B cell (primary cell): Measurements from ENCODE around the gene FRMD4A. TPM values are rescaled to one million over a fixed set of nuclear protein-coding genes. Genes with fewer than 3 reads are reported as not detected.

Experiments used
- ATAC-seq: fragments of 200-7000 bp; cut with Tn5 transposase; one replicate; pipeline ENCODE4 v1.10.0; 2021; ENCODE audit warnings: low read depth, mild to moderate bottlenecking, moderate number of reproducible peaks, moderate library complexity
- CTCF ChIA-PET: fragments of 350-600 bp; sonication (Branson Sonifier 250); formaldehyde crosslinking; loops from one replicate; lab custom pipeline; 2021; ENCODE audit warnings: antibody characterized with exemption, inconsistent platforms; lab: Charles Lee
- POLR2A ChIA-PET: fragments of 350-600 bp; sonication (Branson Sonifier 250); formaldehyde crosslinking; loops from one replicate; lab custom pipeline; 2021; ENCODE audit warnings: antibody characterized with exemption; lab: Charles Lee
- DNase-seq: peaks from one replicate; pipeline ENCODE4 v3.0.0; 2013
- H2AFZ ChIP-seq: 2 replicates; pipeline ENCODE4 v1.6.1; 2012; ENCODE audit warnings: mild to moderate bottlenecking, low read depth, low read length; ENCODE audit not compliant: insufficient read depth, poor library complexity, severe bottlenecking
- H3K27ac ChIP-seq, 2 donors: 1 replicate in 1 of 2; 2 replicates in 1 of 2; pipeline ENCODE4 v1.5.1; 2012 to 2013; ENCODE audit warnings: low read length in 2 of 2, mild to moderate bottlenecking in 2 of 2, moderate library complexity in 1 of 2
- H3K27me3 ChIP-seq, 4 experiments: fragments of 200-600 bp in 1 of 4; sonication (generic) in 1 of 4; replicated peaks in 1 of 4; 1 replicate in 2 of 4; 2 replicates in 2 of 4; pipeline versions ENCODE4 v1.6.1 to v1.7.0; 2013 to 2016; ENCODE audit warnings: low read length in 3 of 4, mild to moderate bottlenecking in 2 of 4, mixed read lengths in 1 of 4, moderate library complexity in 1 of 4; ENCODE audit not compliant: insufficient read depth in 4 of 4, control insufficient read depth in 3 of 4; ENCODE audit errors: control extremely low read depth in 1 of 4
- H3K36me3 ChIP-seq, 2 experiments: replicated peaks in 1 of 2; 1 replicate in 1 of 2; 2 replicates in 1 of 2; pipeline versions ENCODE4 v1.6.1 to v1.7.1; 2013; ENCODE audit warnings: low read length in 1 of 2; ENCODE audit not compliant: insufficient read depth in 2 of 2, control insufficient read depth in 1 of 2; ENCODE audit errors: control extremely low read depth in 1 of 2, extremely low read depth in 1 of 2
- H3K4me1 ChIP-seq, 2 donors: fragments of 200-600 bp in 1 of 2; sonication (generic) in 1 of 2; 1 replicate in 1 of 2; 2 replicates in 1 of 2; pipeline versions ENCODE4 v1.5.1 to v1.6.1; 2013 to 2017; ENCODE audit warnings: low read length in 2 of 2; ENCODE audit not compliant: control insufficient read depth in 2 of 2, insufficient read depth in 2 of 2
- H3K4me2 ChIP-seq: replicated peaks from 2 replicates; pipeline ENCODE3; 2012; ENCODE audit warnings: mild to moderate bottlenecking, low read depth, low read length; ENCODE audit not compliant: poor library complexity, severe bottlenecking
- H3K4me3 ChIP-seq, 5 experiments: fragments of 200-600 bp in 1 of 5; sonication (generic) in 1 of 5; 1 replicate in 3 of 5; 2 replicates in 2 of 5; pipeline versions ENCODE4 v1.5.1 to v1.7.0; 2011 to 2016; ENCODE audit warnings: low read length in 4 of 5, mild to moderate bottlenecking in 4 of 5, low read depth in 2 of 5, control low read depth in 1 of 5, moderate library complexity in 1 of 5; ENCODE audit not compliant: insufficient read depth in 1 of 5; ENCODE audit errors: control extremely low read depth in 1 of 5, extremely low read depth in 1 of 5
- H3K79me2 ChIP-seq: fragments of 200-600 bp; sonication (generic); one replicate; pipeline ENCODE4 v1.6.0; 2016; ENCODE audit warnings: low read length; ENCODE audit not compliant: control insufficient read depth, insufficient read depth
- H3K9ac ChIP-seq: fragments of 200-600 bp; sonication (generic); 2 replicates; pipeline ENCODE4 v1.6.1; 2017; ENCODE audit warnings: mild to moderate bottlenecking, low read length, moderate library complexity
- H3K9me3 ChIP-seq, 3 donors: one replicate each; pipeline versions ENCODE4 v1.6.1 to v1.7.1; 2013; ENCODE audit warnings: low read length in 2 of 3; ENCODE audit not compliant: control insufficient read depth in 2 of 3, insufficient read depth in 1 of 3; ENCODE audit errors: control extremely low read depth in 1 of 3
- H4K20me1 ChIP-seq: 2 replicates; pipeline ENCODE4 v1.6.0; 2012; ENCODE audit warnings: mild to moderate bottlenecking, low read length; ENCODE audit not compliant: insufficient read depth, control insufficient read depth, poor library complexity, severe bottlenecking
- H3K27ac Mint-ChIP-seq: one replicate; pipeline ENCODE4 v1.8.0; 2021; ENCODE audit warnings: mixed read lengths
- H3K27me3 Mint-ChIP-seq: one replicate; pipeline ENCODE4 v1.8.0; 2021; ENCODE audit warnings: mixed read lengths
- H3K4me1 Mint-ChIP-seq: one replicate; pipeline ENCODE4 v1.8.0; 2021; ENCODE audit warnings: mixed read lengths
- H3K4me3 Mint-ChIP-seq: one replicate; pipeline ENCODE4 v1.8.0; 2021; ENCODE audit warnings: mixed read lengths
- H3K9me3 Mint-ChIP-seq: one replicate; pipeline ENCODE4 v1.8.0; 2022; ENCODE audit warnings: mixed read lengths; ENCODE audit not compliant: insufficient read depth
- CTCF ChIP-seq: fragments of 200-600 bp; IDR thresholded peaks from one replicate; pipeline ENCODE4 v1.8.0; 2022; ENCODE audit warnings: antibody characterized with exemption, mild to moderate bottlenecking
- EZH2 ChIP-seq: IDR thresholded peaks from 2 replicates; pipeline ENCODE4 v1.6.1; 2012; ENCODE audit warnings: borderline replicate concordance, low read depth, mild to moderate bottlenecking, moderate library complexity, low read length; ENCODE audit not compliant: insufficient read depth, poor library complexity, severe bottlenecking
- WGBS: methylation state at CpG from one replicate; pipeline ENCODE4 v1.1.5; 2013; ENCODE audit warnings: missing lambda C conversion rate; ENCODE audit not compliant: insufficient coverage; 5-methylcytosine and 5-hydroxymethylcytosine counted together
- intact Hi-C: fragments of 100-400 bp; cut with micrococcal nuclease; formaldehyde crosslinking; loops from one replicate; pipeline ENCODE4 v1.10.0; 2022
- polyA plus RNA-seq: library from polyadenylated mRNA; depleted of rRNA; stranded (reverse); fragments of >200 nt; gene quantifications from 2 replicates; pipeline ENCODE4 v1.2.3, GENCODE V29; 2012
- total RNA-seq, 2 donors: library from RNA; stranded (reverse); fragments of 120-200 nt in 1 of 2; gene quantifications; 1 replicate in 1 of 2; 2 replicates in 1 of 2; pipeline versions ENCODE4 v1.2.3 to v1.2.4, GENCODE V29; 2013 to 2022

FRMD4A gene
- total and polyA plus RNA-seq, 2 donors (not counting 1 experiment from before 2014, with no cell fraction given): 0.76 to 3.4 TPM

- no peaks in the 10 kb centered on the region for H4K20me1 ChIP-seq
- H3K36me3 ChIP-seq: no peaks in the 10 kb centered on the region
- H3K9ac ChIP-seq: no peak overlapping the region
- CTCF ChIA-PET: no interaction called here
- H3K4me1 ChIP-seq: no peaks in the 10 kb centered on the region
- H2AFZ ChIP-seq: no peak overlapping the region
- H3K27me3 Mint-ChIP-seq: peaks cover 21% of the 10 kb centered on the region
- POLR2A ChIA-PET: no interaction called here
- intact Hi-C loops: no loop called here
- H3K4me3 ChIP-seq: no peak overlapping the region
- DNase-seq (no peak), ATAC-seq (no peak)
- H3K79me2 ChIP-seq: no peaks in the 10 kb centered on the region
- no peak overlapping the region for H3K27ac Mint-ChIP-seq
- H3K4me2 ChIP-seq: no peak overlapping the region
- H3K9me3 ChIP-seq: peaks cover 5 to 13% (median 12%) of the 10 kb centered on the region in 3 donors
- TF ChIP-seq EZH2 (no peak), CTCF (no peak)
- peaks cover 7% of the 10 kb centered on the region for H3K9me3 Mint-ChIP-seq
- no peak overlapping the region for H3K4me3 Mint-ChIP-seq
- H3K27ac ChIP-seq: no peak overlapping the region
- no peaks in the 10 kb centered on the region for H3K4me1 Mint-ChIP-seq
- 93% methylated on average over 8 of the region's 9 CpGs for WGBS
- no peaks in the 10 kb centered on the region for H3K27me3 ChIP-seq
These were observed 83.2 kb downstream of the FRMD4A start for GRCh38 chr10:14247377-14248116.

GRCh38 chr10:14244801-14245211 is 85.9 kb downstream of the FRMD4A start:
- DNase-seq (no peak), ATAC-seq (no peak)
- intact Hi-C loops: no loop called here
- no peaks in the 10 kb centered on the region for H4K20me1 ChIP-seq
- H3K9me3 ChIP-seq: peaks cover 6 to 8% (median 7%) of the 10 kb centered on the region in 3 donors
- ChIA-PET POLR2A (no interaction called here), CTCF (no interaction called here)
- H3K36me3 ChIP-seq: no peaks in the 10 kb centered on the region
- H3K27ac ChIP-seq: no peak overlapping the region
- WGBS: 100% methylated on average over 3 of the region's 3 CpGs
- no peak overlapping the region for H3K9ac ChIP-seq
- H3K27me3 ChIP-seq: peaks cover 0 to 4% (median 0%) of the 10 kb centered on the region in 4 experiments
- no peak overlapping the region for H3K4me3 ChIP-seq
- H3K9me3 Mint-ChIP-seq: peaks cover 4% of the 10 kb centered on the region
- no peak overlapping the region for H3K4me3 Mint-ChIP-seq
- H3K4me2 ChIP-seq: no peak overlapping the region
- no peaks in the 10 kb centered on the region for H3K79me2 ChIP-seq
- no peak for TF ChIP-seq EZH2
- TF ChIP-seq CTCF: no peak
- no peaks in the 10 kb centered on the region for H3K4me1 Mint-ChIP-seq
- no peaks in the 10 kb centered on the region for H3K4me1 ChIP-seq
- no peak overlapping the region for H3K27ac Mint-ChIP-seq
- peaks cover 29% of the 10 kb centered on the region for H3K27me3 Mint-ChIP-seq
- H2AFZ ChIP-seq: no peak overlapping the region
